ENCODE measurements around the gene RCOR2. TPM values are rescaled to one million over a fixed set of nuclear protein-coding genes. Genes with fewer than 3 reads are reported as not detected.

RCOR2 gene
- total RNA-seq, 4 donors from 2014 or later: 0.64 to 0.82 TPM; not detected in 2

DNA sequence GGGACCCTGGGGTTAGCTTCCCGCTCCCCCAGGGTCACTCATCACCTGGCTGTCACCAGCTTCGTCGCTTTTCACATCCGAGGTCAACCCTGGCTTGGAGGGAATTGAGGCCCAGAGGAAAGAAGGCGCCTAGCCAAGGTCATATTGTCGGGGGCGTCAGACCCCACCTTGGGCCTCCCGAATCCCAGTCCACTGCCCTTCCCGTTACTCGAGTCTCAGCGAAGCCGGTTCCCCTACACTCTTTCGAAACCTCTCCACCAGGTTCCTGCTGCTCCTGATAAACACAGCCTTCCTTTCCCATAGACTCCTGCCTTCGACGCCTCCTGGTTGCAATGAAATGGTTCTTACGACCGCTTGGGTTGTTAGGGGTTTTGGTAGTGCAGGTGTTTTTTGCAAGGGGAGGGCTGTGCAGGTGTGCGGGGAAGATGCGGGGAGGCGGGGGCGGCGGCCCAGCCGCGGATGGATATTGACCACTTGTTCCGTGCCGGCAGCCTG is 22.5 kb upstream of the RCOR2 start:
- DNase-seq: peak; percentile 26
- WGBS, 2 donors (ENCODE audit: low coverage in 1 of 2): 0 to 7% methylated on average over 6 to 26 of the region's 26 CpGs
- H3K27ac ChIP-seq: peak overlapping the region; percentile 76 to 83 (median 80)
- H3K4me3 ChIP-seq: peak overlapping the region; percentile 49 to 79 (median 62)
- H3K36me3 ChIP-seq: no peaks in the 10 kb centered on the region
- H3K9me3 ChIP-seq: no peaks in the 10 kb centered on the region
- peaks cover 5 to 51% (median 18%) of the 10 kb centered on the region in 4 donors for H3K4me1 ChIP-seq
- in situ Hi-C loops (cut with MboI; ENCODE audit: low pct_ligation_motif_present in 1 of 4, low pct_unique_long_range_greater_than_20kb in 1 of 4, low sequenced_read_pairs in 3 of 4): no loop called here
- no peak for TF ChIP-seq POLR2AphosphoS5 (IDR thresholded peaks at IDR 0.05)
- TF ChIP-seq, protein P1, sequence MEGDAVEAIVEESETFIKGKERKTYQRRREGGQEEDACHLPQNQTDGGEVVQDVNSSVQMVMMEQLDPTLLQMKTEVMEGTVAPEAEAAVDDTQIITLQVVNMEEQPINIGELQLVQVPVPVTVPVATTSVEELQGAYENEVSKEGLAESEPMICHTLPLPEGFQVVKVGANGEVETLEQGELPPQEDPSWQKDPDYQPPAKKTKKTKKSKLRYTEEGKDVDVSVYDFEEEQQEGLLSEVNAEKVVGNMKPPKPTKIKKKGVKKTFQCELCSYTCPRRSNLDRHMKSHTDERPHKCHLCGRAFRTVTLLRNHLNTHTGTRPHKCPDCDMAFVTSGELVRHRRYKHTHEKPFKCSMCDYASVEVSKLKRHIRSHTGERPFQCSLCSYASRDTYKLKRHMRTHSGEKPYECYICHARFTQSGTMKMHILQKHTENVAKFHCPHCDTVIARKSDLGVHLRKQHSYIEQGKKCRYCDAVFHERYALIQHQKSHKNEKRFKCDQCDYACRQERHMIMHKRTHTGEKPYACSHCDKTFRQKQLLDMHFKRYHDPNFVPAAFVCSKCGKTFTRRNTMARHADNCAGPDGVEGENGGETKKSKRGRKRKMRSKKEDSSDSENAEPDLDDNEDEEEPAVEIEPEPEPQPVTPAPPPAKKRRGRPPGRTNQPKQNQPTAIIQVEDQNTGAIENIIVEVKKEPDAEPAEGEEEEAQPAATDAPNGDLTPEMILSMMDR (IDR thresholded peaks at IDR 0.05): peak in 1 of 5 experiments; percentile 11
- intact Hi-C loops (cut with DNase I; ENCODE audit: low total_unique reads): no loop called here
- no peaks in the 10 kb centered on the region for H3K27me3 ChIP-seq

DNA sequence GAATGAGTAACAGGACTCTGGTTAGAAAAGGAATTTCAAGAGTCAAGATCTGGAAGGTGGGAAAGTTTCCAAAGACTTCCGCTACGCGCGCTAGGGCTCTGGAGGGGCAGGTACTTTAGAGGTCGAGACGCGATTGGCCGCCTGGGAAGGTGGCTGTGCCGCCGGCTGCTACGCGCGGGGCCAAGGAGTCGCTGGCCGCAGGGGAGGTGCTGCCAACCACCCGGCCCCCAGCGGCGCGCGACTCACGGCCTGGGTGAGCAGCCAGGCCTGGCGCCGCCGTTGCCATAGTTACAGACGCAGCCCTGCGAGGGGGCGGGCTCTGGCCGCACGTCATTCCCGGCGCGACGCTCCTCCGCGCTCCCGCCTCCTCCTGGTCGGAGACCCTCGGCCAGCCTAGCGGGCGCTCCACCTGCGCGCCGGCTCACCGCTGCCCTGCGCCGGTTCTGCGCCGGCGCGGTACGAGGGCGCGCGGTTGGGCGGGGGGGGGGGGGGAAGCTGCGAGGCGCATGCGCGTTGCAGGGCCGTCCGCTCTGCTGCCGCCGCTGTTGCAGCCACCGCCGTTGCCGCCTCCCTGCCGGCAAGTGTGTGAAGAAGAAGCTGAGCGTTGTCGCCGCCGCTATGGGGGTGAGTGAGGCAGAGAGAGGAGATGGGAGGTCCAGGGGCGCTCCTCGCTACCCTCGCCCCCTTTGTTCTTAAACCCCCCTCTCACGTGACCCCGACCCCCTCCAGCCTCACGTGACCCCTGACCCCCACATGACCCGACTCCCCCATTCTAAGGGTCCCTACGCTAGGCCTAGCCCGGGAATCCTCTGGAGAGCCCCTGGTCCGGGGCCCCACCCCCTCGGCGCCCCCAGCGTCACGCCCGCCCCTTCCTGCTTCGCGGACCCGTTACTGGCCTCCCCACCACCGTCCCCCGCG is 21.8 kb upstream of the RCOR2 start, which contains the start of gene NAA40:
Gene NAA40 (plus strand): TSS at position 524 of the 918 bp plus-strand sequence. CDS start 95 bp downstream, at position 619.
- H3K4me1 ChIP-seq: peaks cover 3 to 46% (median 18%) of the 10 kb centered on the region in 4 donors
- intact Hi-C loops (cut with DNase I; ENCODE audit: low total_unique reads): no loop called here
- WGBS, 2 donors (ENCODE audit: low coverage in 1 of 2): 1% methylated on average over 46 of the region's 92 CpGs; no CpG with 5 or more reads in 1 of the 2 donors

DNA sequence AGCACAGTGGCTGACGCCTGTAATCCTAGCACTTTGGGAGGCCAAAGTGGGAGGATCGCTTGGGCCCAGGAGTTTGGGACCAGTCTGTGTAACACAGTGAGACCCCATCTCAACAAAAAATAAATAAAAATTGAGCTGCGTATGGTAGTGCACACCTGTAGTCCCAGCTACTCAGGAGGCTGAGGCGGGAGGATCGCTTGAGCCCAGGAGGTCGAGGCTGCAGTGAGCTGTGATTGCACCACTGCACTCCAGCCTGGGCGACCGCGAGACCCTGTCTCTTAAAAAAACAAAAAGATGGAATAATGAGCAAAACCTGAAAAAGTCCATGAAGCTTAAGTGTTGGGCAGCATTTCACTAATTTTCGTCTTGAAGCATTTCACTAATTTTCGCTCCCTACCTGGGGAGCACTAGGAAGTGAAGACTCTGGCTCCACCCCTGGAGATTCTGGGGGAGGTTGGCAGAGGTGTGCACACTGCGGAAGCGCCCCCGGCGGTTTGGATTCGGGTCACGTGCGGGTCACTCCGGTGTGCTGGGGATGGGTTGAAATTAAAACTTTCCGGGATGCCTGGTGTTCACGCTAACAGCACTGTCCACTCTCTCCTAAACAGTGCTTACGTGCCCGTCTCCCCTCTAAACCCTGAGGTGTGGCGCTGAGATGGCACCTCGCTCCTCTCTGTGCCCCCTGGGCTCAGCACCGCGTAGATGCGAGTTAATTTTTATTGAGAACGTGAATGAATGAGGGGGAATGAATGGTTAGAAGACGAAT is 20.9 kb upstream of the RCOR2 start:
- TF ChIP-seq, protein P1 (IDR thresholded peaks at IDR 0.05): no peak
- TF ChIP-seq POLR2A (IDR thresholded peaks at IDR 0.05) (no peak), POLR2AphosphoS5 (IDR thresholded peaks at IDR 0.05) (no peak), EP300 (IDR thresholded peaks at IDR 0.05; ENCODE audit: low read depth) (no peak)
- Histone ChIP-seq H3K4me1 (peaks cover 0 to 38% (median 18%) of the 10 kb centered on the region in 4 donors), H3K27ac (peak overlapping the region; percentile 76 to 83 (median 80)), H3K27me3 (no peaks in the 10 kb centered on the region), H3K36me3 (no peaks in the 10 kb centered on the region), H3K4me3 (peak overlapping the region; percentile 26 to 79 (median 50)), H3K9me3 (no peaks in the 10 kb centered on the region)
- WGBS, 2 donors (ENCODE audit: low coverage in 1 of 2): 19 to 24% methylated on average over 23 to 30 of the region's 30 CpGs
- intact Hi-C loops (cut with DNase I; ENCODE audit: low total_unique reads) (no loop called here), in situ Hi-C loops (cut with MboI; ENCODE audit: low pct_ligation_motif_present in 1 of 4, low pct_unique_long_range_greater_than_20kb in 1 of 4, low sequenced_read_pairs in 3 of 4) (no loop called here)
- peak; percentile 32 for DNase-seq

More for the DNA sequence above, 21.8 kb upstream of the RCOR2 start, which contains the start of gene NAA40:
- TF ChIP-seq, protein P1 (IDR thresholded peaks at IDR 0.05): peak in 1 of 5 experiments; percentile 18
- TF ChIP-seq POLR2A (IDR thresholded peaks at IDR 0.05) (no peak), POLR2AphosphoS5 (IDR thresholded peaks at IDR 0.05) (peak in 1 of 3 donors; percentile 44)
- DNase-seq: peak; percentile 94
- H3K36me3 ChIP-seq: no peaks in the 10 kb centered on the region
- no peaks in the 10 kb centered on the region for H3K27me3 ChIP-seq
- no peaks in the 10 kb centered on the region for H3K9me3 ChIP-seq
- H3K4me3 ChIP-seq: peak within 1 kb of the TSS; percentile 49 to 79 (median 62)
- H3K27ac ChIP-seq: peak within 1 kb of the TSS; percentile 76 to 83 (median 80)
- in situ Hi-C loops (cut with MboI; ENCODE audit: low pct_ligation_motif_present in 1 of 4, low pct_unique_long_range_greater_than_20kb in 1 of 4, low sequenced_read_pairs in 3 of 4): no loop called here

DNA sequence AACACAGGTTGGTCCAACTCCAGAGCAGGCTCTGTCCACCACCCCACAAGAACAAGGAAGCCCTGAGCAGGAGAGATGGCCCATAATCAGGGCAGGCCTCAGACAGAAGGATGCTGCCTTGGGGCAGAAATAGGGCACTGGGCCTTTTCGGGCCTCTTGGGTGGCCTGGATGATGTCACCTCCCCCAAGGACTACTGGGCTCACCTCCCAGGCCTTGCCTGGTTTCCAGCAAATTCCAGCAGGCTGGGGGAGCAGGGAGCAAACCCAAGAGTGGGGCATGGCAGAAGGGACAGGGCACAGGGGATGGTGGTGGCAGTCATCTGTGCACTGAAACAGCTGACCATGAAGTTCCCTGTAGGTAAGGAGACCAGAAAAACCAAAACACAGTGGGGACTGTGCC is 16.5 kb upstream of the RCOR2 start:
- 70 to 83% methylated on average over 1 of the region's 1 CpG for WGBS, 2 donors (ENCODE audit: low coverage in 1 of 2)
- Histone ChIP-seq H3K36me3 (no peaks in the 10 kb centered on the region), H3K4me3 (no peak overlapping the region), H3K9me3 (no peaks in the 10 kb centered on the region), H3K4me1 (peaks cover 0 to 7% (median 4%) of the 10 kb centered on the region in 4 donors), H3K27ac (no peak overlapping the region), H3K27me3 (no peaks in the 10 kb centered on the region)
- no peak for TF ChIP-seq POLR2A (IDR thresholded peaks at IDR 0.05)
- TF ChIP-seq POLR2AphosphoS5 (IDR thresholded peaks at IDR 0.05): no peak
- no peak for TF ChIP-seq EP300 (IDR thresholded peaks at IDR 0.05; ENCODE audit: low read depth)
- TF ChIP-seq, protein P1 (IDR thresholded peaks at IDR 0.05): no peak
- no peak for DNase-seq
- in situ Hi-C loops (cut with MboI; ENCODE audit: low pct_ligation_motif_present in 1 of 4, low pct_unique_long_range_greater_than_20kb in 1 of 4, low sequenced_read_pairs in 3 of 4): no loop called here
- intact Hi-C loops (cut with DNase I; ENCODE audit: low total_unique reads): no loop called here
